DND-41 (cell line): Measurements from ENCODE around the gene KSR2.

ENCODE experiments used
- ATAC-seq: fragments of 200-7000 bp; cut with Tn5 transposase; 3 replicates; pipeline ENCODE4 v1.9.1; 2021; ENCODE audit warnings: low read depth; ENCODE audit not compliant: insufficient read depth
- DNase-seq: peaks from one replicate; pipeline ENCODE4 v3.0.0-alpha.2; 2020
- H2AFZ ChIP-seq: 2 replicates; pipeline ENCODE4 v1.6.0; 2012; ENCODE audit warnings: low read depth, low read length
- H3K27ac ChIP-seq: 2 replicates; pipeline ENCODE4 v1.5.1; 2012; ENCODE audit warnings: low read length, inconsistent platforms
- H3K27me3 ChIP-seq: fragments of 200-600 bp; sonication (generic); 2 replicates; pipeline ENCODE4 v1.6.0; 2012; ENCODE audit warnings: low read length, mild to moderate bottlenecking, inconsistent platforms; ENCODE audit not compliant: insufficient read depth, poor library complexity
- H3K36me3 ChIP-seq: 2 replicates; pipeline ENCODE4 v1.5.1; 2012; ENCODE audit warnings: low read length, inconsistent platforms; ENCODE audit not compliant: insufficient read depth
- H3K4me1 ChIP-seq: 2 replicates; pipeline ENCODE4 v1.5.1; 2012; ENCODE audit warnings: mild to moderate bottlenecking, low read length; ENCODE audit not compliant: insufficient read depth
- H3K4me2 ChIP-seq: 2 replicates; pipeline ENCODE4 v1.6.0; 2012; ENCODE audit warnings: mild to moderate bottlenecking, moderate library complexity, low read length, inconsistent platforms; ENCODE audit not compliant: insufficient read depth
- H3K4me3 ChIP-seq, 2 experiments: fragments of 200-600 bp in 1 of 2; shearing (Covaris generic) in 1 of 2; 2 replicates each; pipeline ENCODE4 v1.5.1; 2012 to 2016; ENCODE audit warnings: inconsistent platforms in 2 of 2, low read length in 2 of 2, mild to moderate bottlenecking in 2 of 2, low read depth in 1 of 2, moderate library complexity in 1 of 2
- H3K79me2 ChIP-seq: 2 replicates; pipeline ENCODE4 v1.6.0; 2012; ENCODE audit warnings: low read length, inconsistent platforms; ENCODE audit not compliant: insufficient read depth
- H3K9ac ChIP-seq: 2 replicates; pipeline ENCODE4 v1.6.0; 2012; ENCODE audit warnings: low read depth, mild to moderate bottlenecking, inconsistent platforms, low read length, moderate library complexity
- H3K9me3 ChIP-seq: 2 replicates; pipeline ENCODE4 v1.5.1; 2012; ENCODE audit warnings: low read length, moderate library complexity, mild to moderate bottlenecking, inconsistent platforms; ENCODE audit not compliant: insufficient read depth, severe bottlenecking
- H4K20me1 ChIP-seq: 2 replicates; pipeline ENCODE4 v1.6.0; 2012; ENCODE audit warnings: low read length; ENCODE audit not compliant: insufficient read depth
- CTCF ChIP-seq: IDR thresholded peaks from 2 replicates; pipeline ENCODE4 v1.5.1; 2012; ENCODE audit warnings: borderline replicate concordance, low read length, moderate library complexity, mild to moderate bottlenecking; ENCODE audit not compliant: poor library complexity, severe bottlenecking; ENCODE audit errors: extremely low read depth
- EZH2 ChIP-seq: IDR thresholded peaks from 3 replicates; pipeline ENCODE4 v1.6.1; 2012; ENCODE audit warnings: borderline replicate concordance, low read depth, mild to moderate bottlenecking, moderate library complexity, low read length, inconsistent platforms; ENCODE audit not compliant: severe bottlenecking

The KSR2 gene

GRCh38 chr12:117538032-117538690 lies 430.6 kb downstream of the KSR2 start:
- Histone ChIP-seq H3K9me3 (no peaks in the 10 kb centered on the region), H2AFZ (no peak overlapping the region), H3K27me3 (peaks cover 19% of the 10 kb centered on the region), H3K36me3 (no peaks in the 10 kb centered on the region), H3K4me1 (no peaks in the 10 kb centered on the region), H3K4me2 (no peak overlapping the region), H3K4me3 (no peak overlapping the region), H3K9ac (no peak overlapping the region), H3K27ac (no peak overlapping the region), H3K79me2 (no peaks in the 10 kb centered on the region), H4K20me1 (no peaks in the 10 kb centered on the region)
- DNase-seq (no peak), ATAC-seq (no peak)
- TF ChIP-seq CTCF (no peak), EZH2 (no peak)

GRCh38 chr12:117533687-117534086 lies 435.1 kb downstream of the KSR2 start:
- Histone ChIP-seq H3K4me2 (no peak overlapping the region), H3K9me3 (no peaks in the 10 kb centered on the region), H3K27me3 (peaks cover 15% of the 10 kb centered on the region), H3K36me3 (no peaks in the 10 kb centered on the region), H3K9ac (no peak overlapping the region), H3K4me3 (no peak overlapping the region), H3K4me1 (no peaks in the 10 kb centered on the region), H3K79me2 (no peaks in the 10 kb centered on the region), H3K27ac (no peak overlapping the region), H2AFZ (no peak overlapping the region), H4K20me1 (no peaks in the 10 kb centered on the region)
- ATAC-seq (no peak), DNase-seq (no peak)
- TF ChIP-seq CTCF (no peak), EZH2 (no peak)

GRCh38 chr12:117530796-117531195 lies 438.0 kb downstream of the KSR2 start:
- Histone ChIP-seq H3K4me2 (no peak overlapping the region), H3K4me3 (no peak overlapping the region), H3K36me3 (no peaks in the 10 kb centered on the region), H3K9ac (no peak overlapping the region), H4K20me1 (no peaks in the 10 kb centered on the region), H3K27me3 (peaks cover 15% of the 10 kb centered on the region), H3K9me3 (no peaks in the 10 kb centered on the region), H3K4me1 (no peaks in the 10 kb centered on the region), H2AFZ (no peak overlapping the region), H3K79me2 (no peaks in the 10 kb centered on the region), H3K27ac (no peak overlapping the region)
- DNase-seq = no peak
- TF ChIP-seq CTCF = no peak
- no peak for TF ChIP-seq EZH2
- no peak for ATAC-seq

- no peak overlapping the region for H3K9ac ChIP-seq
- H3K4me2 ChIP-seq = no peak overlapping the region
- no peak overlapping the region for H3K27ac ChIP-seq
- H2AFZ ChIP-seq = no peak overlapping the region
- H3K4me1 ChIP-seq = no peaks in the 10 kb centered on the region
- no peaks in the 10 kb centered on the region for H3K36me3 ChIP-seq
- H3K4me3 ChIP-seq = no peak overlapping the region
- peaks cover 5% of the 10 kb centered on the region for H3K27me3 ChIP-seq
- ATAC-seq = no peak
- no peaks in the 10 kb centered on the region for H3K9me3 ChIP-seq
- TF ChIP-seq EZH2 = no peak
- TF ChIP-seq CTCF = no peak
- H3K79me2 ChIP-seq = no peaks in the 10 kb centered on the region
- DNase-seq = no peak
- no peaks in the 10 kb centered on the region for H4K20me1 ChIP-seq
Observed at GRCh38 chr12:117528538-117528937, 440.3 kb downstream of the KSR2 start.
